Measurements from ENCODE around the gene CDIP1. TPM values are rescaled to one million over a fixed set of nuclear protein-coding genes. Genes with fewer than 3 reads are reported as not detected.

Gene CDIP1
- total RNA-seq, 2 experiments from 2014 or later = 13.5 to 34.2 TPM

GRCh38 chr16:4537376-4538343 lies 913 bp downstream of the CDIP1 start:
- no peaks in the 10 kb centered on the region for H3K9me2 ChIP-seq (ENCODE audit: insufficient read depth, low read length)
- H3K9me3 ChIP-seq (ENCODE audit: low read length) = peaks cover 16% of the 10 kb centered on the region
- intact Hi-C loops (cut with micrococcal nuclease; ENCODE audit: unreplicated experiment) = no loop called here
- no peaks in the 10 kb centered on the region for H4K20me1 ChIP-seq (ENCODE audit: insufficient read depth, low read length)
- no peaks in the 10 kb centered on the region for H3K79me2 ChIP-seq (ENCODE audit: insufficient read depth, low read depth, low read length)
- H3K4me2 ChIP-seq (ENCODE audit: low read length) = peak overlapping the region; percentile 62
- DNase-seq (ENCODE audit: low spot score) = no peak
- POLR2A ChIA-PET = interaction anchor here (1.6 kb wide), 1 partner anchor 13 kb away, joined by 3 read pairs; no protein-coding TSS in a partner anchor
- H3K4me1 ChIP-seq (ENCODE audit: insufficient read depth, low read length, poor library complexity, severe bottlenecking) = peaks cover 14% of the 10 kb centered on the region
- TF ChIP-seq, protein P1, sequence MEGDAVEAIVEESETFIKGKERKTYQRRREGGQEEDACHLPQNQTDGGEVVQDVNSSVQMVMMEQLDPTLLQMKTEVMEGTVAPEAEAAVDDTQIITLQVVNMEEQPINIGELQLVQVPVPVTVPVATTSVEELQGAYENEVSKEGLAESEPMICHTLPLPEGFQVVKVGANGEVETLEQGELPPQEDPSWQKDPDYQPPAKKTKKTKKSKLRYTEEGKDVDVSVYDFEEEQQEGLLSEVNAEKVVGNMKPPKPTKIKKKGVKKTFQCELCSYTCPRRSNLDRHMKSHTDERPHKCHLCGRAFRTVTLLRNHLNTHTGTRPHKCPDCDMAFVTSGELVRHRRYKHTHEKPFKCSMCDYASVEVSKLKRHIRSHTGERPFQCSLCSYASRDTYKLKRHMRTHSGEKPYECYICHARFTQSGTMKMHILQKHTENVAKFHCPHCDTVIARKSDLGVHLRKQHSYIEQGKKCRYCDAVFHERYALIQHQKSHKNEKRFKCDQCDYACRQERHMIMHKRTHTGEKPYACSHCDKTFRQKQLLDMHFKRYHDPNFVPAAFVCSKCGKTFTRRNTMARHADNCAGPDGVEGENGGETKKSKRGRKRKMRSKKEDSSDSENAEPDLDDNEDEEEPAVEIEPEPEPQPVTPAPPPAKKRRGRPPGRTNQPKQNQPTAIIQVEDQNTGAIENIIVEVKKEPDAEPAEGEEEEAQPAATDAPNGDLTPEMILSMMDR (conservative IDR thresholded peaks at IDR 0.05; ENCODE audit: low read length) = no peak
- TF ChIP-seq EZH2phosphoT487 (IDR thresholded peaks at IDR 0.05; ENCODE audit: borderline replicate concordance, low read depth, low read length) = no peak
- peak overlapping the region; percentile 28; the same call in 1 of the 2 replicates for H2AFZ ChIP-seq (ENCODE audit: low read length)
- CTCF ChIA-PET (ENCODE audit: unreplicated experiment) = no interaction called here
- H3K4me3 ChIP-seq (ENCODE audit: low read depth, low read length, poor library complexity, severe bottlenecking) = peak overlapping the region; percentile 66
- H3K36me3 ChIP-seq (ENCODE audit: insufficient read depth, low read length) = no peaks in the 10 kb centered on the region; the same call in 1 of the 2 replicates
- H3K27ac ChIP-seq (ENCODE audit: low read depth, low read length, poor library complexity, severe bottlenecking) = no peak overlapping the region
- BruUV-seq (replicated peaks) = no TSS peak

DNA sequence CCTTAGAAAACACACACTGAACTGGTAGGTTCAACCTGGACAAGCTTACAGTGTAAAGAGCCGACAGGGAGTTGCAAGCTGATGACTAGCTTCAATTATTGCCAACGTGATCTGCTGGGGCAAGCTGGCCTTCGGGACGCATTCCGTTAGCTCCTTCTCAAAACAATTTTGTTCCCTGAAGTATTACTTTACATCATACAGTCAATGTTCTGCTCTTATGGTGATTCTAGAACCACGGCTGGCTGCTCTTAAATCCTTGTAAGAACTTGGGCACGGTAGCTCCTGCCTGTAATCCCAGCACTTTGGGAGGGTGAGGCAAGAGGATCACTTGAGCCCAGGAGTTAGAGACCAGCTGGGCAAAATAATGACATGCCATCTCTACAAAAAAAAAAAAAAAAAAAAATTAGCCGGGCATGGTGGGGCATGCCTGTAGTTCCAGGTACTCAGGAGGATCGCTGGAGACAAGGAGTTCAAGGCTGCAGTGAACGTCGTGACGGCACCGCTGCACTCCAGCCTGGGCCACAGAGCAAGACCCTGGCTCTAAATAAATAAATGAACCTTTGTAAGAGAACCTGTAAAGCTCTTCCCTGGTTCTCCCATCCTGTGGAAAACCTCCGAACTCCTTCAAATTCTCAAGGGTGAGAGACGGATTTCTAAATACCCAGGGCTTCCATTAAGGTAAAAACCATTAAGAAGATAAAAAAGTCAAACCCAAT lies 2.0 kb downstream of the CDIP1 start:
- TSS peak; percentile 54 for BruUV-seq (replicated peaks)
- Histone ChIP-seq H3K9me2 (ENCODE audit: insufficient read depth, low read length) (no peaks in the 10 kb centered on the region), H4K20me1 (ENCODE audit: insufficient read depth, low read length) (no peaks in the 10 kb centered on the region), H3K27ac (ENCODE audit: low read depth, low read length, poor library complexity, severe bottlenecking) (no peak overlapping the region), H3K36me3 (ENCODE audit: insufficient read depth, low read length) (no peaks in the 10 kb centered on the region; the same call in none of the 2 replicates), H3K4me1 (ENCODE audit: insufficient read depth, low read length, poor library complexity, severe bottlenecking) (peaks cover 14% of the 10 kb centered on the region), H3K4me3 (ENCODE audit: low read depth, low read length, poor library complexity, severe bottlenecking) (no peak overlapping the region), H3K9me3 (ENCODE audit: low read length) (peaks cover 16% of the 10 kb centered on the region), H3K79me2 (ENCODE audit: insufficient read depth, low read depth, low read length) (no peaks in the 10 kb centered on the region), H3K4me2 (ENCODE audit: low read length) (0 out of 2 replicates have a peak overlapping the region, but pooled peaks have one; percentile 62), H2AFZ (ENCODE audit: low read length) (no peak overlapping the region)
- intact Hi-C loops (cut with micrococcal nuclease; ENCODE audit: unreplicated experiment) = no loop called here
- TF ChIP-seq, protein P1 (conservative IDR thresholded peaks at IDR 0.05; ENCODE audit: low read length) = no peak
- TF ChIP-seq EZH2phosphoT487 (IDR thresholded peaks at IDR 0.05; ENCODE audit: borderline replicate concordance, low read depth, low read length) = no peak
- POLR2A ChIA-PET = no interaction called here
- CTCF ChIA-PET (ENCODE audit: unreplicated experiment) = no interaction called here
- no peak for DNase-seq (ENCODE audit: low spot score)

Data from OCI-LY7 (cell line).